K562 (cell line): ENCODE measurements around the gene CNTN4. TPM values are rescaled to one million over a fixed set of nuclear protein-coding genes. Genes with fewer than 3 reads are reported as not detected.

ENCODE experiments used
- ATAC-seq: fragments of 200-7000 bp; cut with Tn5 transposase; 3 replicates; pipeline ENCODE4 v1.9.1; 2020; ENCODE audit warnings: moderate library complexity
- BruUV-seq: library from RNA; stranded (reverse); fragments of 400-500 nt; replicated peaks from 2 replicates; lab custom pipeline; 2021; lab: Mats Ljungman, UMichigan
- CTCF ChIA-PET: fragments of 300-600 bp; formaldehyde crosslinking; extraction: SDS; loops from one replicate; lab custom pipeline; 2021; ENCODE audit warnings: low intra/inter-chr PET ratio; lab: Yijun Ruan, JAX
- POLR2A ChIA-PET: fragments of 300-600, 350-650 bp; sonication (Branson Sonifier 250); formaldehyde crosslinking; extraction: SDS; loops from one replicate; lab custom pipeline; 2021; ENCODE audit warnings: antibody characterized with exemption, inconsistent platforms; lab: Yijun Ruan, JAX
- DNase-seq, 4 experiments: peaks; one replicate each; pipeline versions ENCODE4 v3.0.0 to v3.0.0-alpha.2; 2011 to 2018; ENCODE audit warnings: low spot score in 3 of 4, mixed read lengths in 3 of 4; ENCODE audit errors: extremely low read depth in 1 of 4
- FAIRE-seq: peaks from 2 replicates; lab custom pipeline; 2011; peaks lifted over from hg19 to GRCh38; lab: Jason Lieb, UNC
- H2AFZ ChIP-seq: 2 replicates; pipeline ENCODE4 v1.6.0; 2011; ENCODE audit warnings: low read depth, low read length, control low read depth, inconsistent platforms
- H3K27ac ChIP-seq: fragments of 200-600 bp; 3 replicates; pipeline ENCODE4 v1.8.0; 2011; ENCODE audit warnings: low read depth, mild to moderate bottlenecking, control low read depth, inconsistent platforms, low read length, moderate library complexity, mixed read lengths; ENCODE audit errors: extremely low read depth
- H3K27me3 ChIP-seq, 2 experiments: fragments of 300-600 bp in 1 of 2; 2 replicates in 1 of 2; 3 replicates in 1 of 2; pipeline versions ENCODE4 v1.6.0 to v1.8.0; 2011; ENCODE audit warnings: inconsistent platforms in 2 of 2, low read length in 2 of 2, mild to moderate bottlenecking in 1 of 2, mixed read lengths in 1 of 2, moderate library complexity in 1 of 2; ENCODE audit not compliant: control insufficient read depth in 2 of 2, insufficient read depth in 2 of 2
- H3K36me3 ChIP-seq: fragments of 300-600 bp; 3 replicates; pipeline ENCODE4 v1.8.0; 2011; ENCODE audit warnings: mild to moderate bottlenecking, low read length, inconsistent platforms; ENCODE audit not compliant: control insufficient read depth, insufficient read depth
- H3K4me1 ChIP-seq, 2 experiments: fragments of 200-600 bp in 1 of 2; replicated peaks in 1 of 2; 2 replicates in 1 of 2; 3 replicates in 1 of 2; pipeline versions ENCODE4 v1.5.1 to v1.8.0; 2011; ENCODE audit warnings: inconsistent platforms in 2 of 2, low read length in 2 of 2, mild to moderate bottlenecking in 1 of 2, mixed read lengths in 1 of 2, moderate library complexity in 1 of 2; ENCODE audit not compliant: control insufficient read depth in 2 of 2, insufficient read depth in 2 of 2
- H3K4me2 ChIP-seq: 2 replicates; pipeline ENCODE4 v1.6.1; 2011; ENCODE audit warnings: low read length, control low read depth, inconsistent platforms, mixed read lengths; ENCODE audit not compliant: insufficient read depth
- H3K4me3 ChIP-seq: fragments of 200-600 bp; sonication (generic), shearing (Covaris generic); 2 replicates; pipeline ENCODE4 v1.5.1; 2016; ENCODE audit warnings: control low read depth, inconsistent platforms
- H3K79me2 ChIP-seq: fragments of 200-600 bp; 3 replicates; pipeline ENCODE4 v1.8.0; 2011; ENCODE audit warnings: low read length, inconsistent platforms; ENCODE audit not compliant: control insufficient read depth, insufficient read depth
- H3K9ac ChIP-seq, 2 experiments: 2 replicates each; pipeline versions ENCODE4 v1.6.0 to v1.6.1; 2011; ENCODE audit warnings: low read depth in 2 of 2, low read length in 2 of 2, control low read depth in 1 of 2, inconsistent platforms in 1 of 2, mild to moderate bottlenecking in 1 of 2, mixed read lengths in 1 of 2; ENCODE audit not compliant: insufficient read depth in 1 of 2
- H3K9me1 ChIP-seq: one replicate; pipeline ENCODE4 v1.6.0; 2011; ENCODE audit warnings: inconsistent platforms, mild to moderate bottlenecking, low read length, moderate library complexity; ENCODE audit not compliant: control insufficient read depth, insufficient read depth
- H3K9me3 ChIP-seq: replicated peaks from 2 replicates; pipeline ENCODE4 v1.5.1; 2011; ENCODE audit warnings: low read depth, low read length, inconsistent platforms; ENCODE audit not compliant: control insufficient read depth, insufficient read depth
- H4K20me1 ChIP-seq: replicated peaks from 2 replicates; pipeline ENCODE4 v1.6.1; 2011; ENCODE audit warnings: low read length, inconsistent platforms, mixed read lengths; ENCODE audit not compliant: control insufficient read depth, insufficient read depth
- BRD9 ChIP-seq: fragments of 450-650 bp; IDR thresholded peaks from 2 replicates; pipeline ENCODE4 v1.6.1; 2018; ENCODE audit warnings: low read depth; ENCODE audit not compliant: partially characterized antibody
- ETV6 ChIP-seq, 3 experiments: fragments of 150-350 bp in 1 of 3; sonication (generic) in 1 of 3; formaldehyde crosslinking in 1 of 3; IDR thresholded peaks; 2 replicates each; pipeline versions ENCODE4 v1.6.1 to v1.8.0; 2014 to 2022; ENCODE audit warnings: borderline replicate concordance in 2 of 3, low read depth in 2 of 3, antibody characterized with exemption in 1 of 3, low read length in 1 of 3, mild to moderate bottlenecking in 1 of 3, missing genetic modification reagents in 1 of 3
- FOXJ3 ChIP-seq: sonication (generic); formaldehyde crosslinking; IDR thresholded peaks from 2 replicates; pipeline ENCODE4 v1.4.0; 2020; ENCODE audit warnings: mild to moderate bottlenecking, missing genetic modification reagents
- MAFK ChIP-seq: IDR thresholded peaks from 2 replicates; pipeline ENCODE4 v1.6.1; 2011; ENCODE audit warnings: low read length, improper control_type of control experiment
- PBX2 ChIP-seq, 2 experiments: IDR thresholded peaks in 1 of 2; conservative IDR thresholded peaks in 1 of 2; 2 replicates each; pipeline ENCODE4 v1.6.1; 2016; ENCODE audit warnings: low read depth in 2 of 2, mild to moderate bottlenecking in 1 of 2, missing compliant biosample characterization in 1 of 2, missing genetic modification characterization in 1 of 2, moderate library complexity in 1 of 2
- PHTF2 ChIP-seq: fragments of 250-450 bp; sonication (Bioruptor Pico); IDR thresholded peaks from 2 replicates; pipeline ENCODE4 v1.5.0; 2021; ENCODE audit warnings: mild to moderate bottlenecking
- RFX7 ChIP-seq: fragments of 250-450 bp; sonication (Bioruptor Pico); IDR thresholded peaks from 2 replicates; pipeline ENCODE4 v1.5.1; 2021; ENCODE audit warnings: mild to moderate bottlenecking
- ZNF507 ChIP-seq: conservative IDR thresholded peaks from 2 replicates; pipeline ENCODE4 v1.6.1; 2017; ENCODE audit warnings: missing genetic modification characterization, missing compliant biosample characterization
- ZNF77 ChIP-seq: fragments of 250-450 bp; sonication (Bioruptor Pico); IDR thresholded peaks from 2 replicates; pipeline ENCODE4 v1.5.0; 2020
- WGBS: fragments of 100-300 bp; shearing (Covaris generic); methylation state at CpG from one replicate; pipeline ENCODE4 v1.1.6; 2016; ENCODE audit warnings: low coverage, mixed read lengths; ENCODE audit not compliant: insufficient coverage; ENCODE audit errors: missing lambda C conversion rate; 5-methylcytosine and 5-hydroxymethylcytosine counted together
- in situ Hi-C: fragments of 300-500 bp; cut with MboI; formaldehyde crosslinking; loops from 4 replicates; pipeline ENCODE4 v1.15.0; 2018; ENCODE audit warnings: inconsistent platforms, mixed read lengths
- intact Hi-C: fragments of 100-400 bp; cut with micrococcal nuclease; formaldehyde crosslinking; loops from 2 replicates; pipeline ENCODE4 v1.14.2; 2022
- polyA plus RNA-seq, 8 experiments: library from polyadenylated mRNA; depleted of rRNA in 4 of 8; stranded (reverse) in 5 of 8; unstranded in 3 of 8; fragments of >200 nt; fragmentation: Nextera tagmentation in 2 of 8; fragmentation: Illumina TruSeq in 1 of 8; extraction: Ambion mirVana in 2 of 8; extraction: Trizol in 1 of 8; gene quantifications; 2 replicates each; pipeline versions ENCODE4 v1.2.1 to v1.2.3, GENCODE V29; 2011 to 2014; ENCODE audit warnings: inconsistent platforms in 1 of 8, missing spikeins in 1 of 8
- total RNA-seq, 7 experiments: library from RNA; depleted of rRNA in 6 of 7; stranded (reverse); fragments of >200 nt in 6 of 7; fragmentation: Illumina TruSeq in 2 of 7; extraction: Trizol in 2 of 7; gene quantifications; 2 replicates each; pipeline versions ENCODE4 v1.2.1 to v1.2.3, GENCODE V29; 2011 to 2021; ENCODE audit warnings: low replicate concordance in 1 of 7
- TF ChIP-seq, protein P1 (sequence below): sonication (generic); formaldehyde crosslinking; IDR thresholded peaks from 2 replicates; pipeline ENCODE4 v1.8.1; 2022; ENCODE audit warnings: missing genetic modification reagents

The CNTN4 gene
- total and polyA plus RNA-seq, 9 of the 15 experiments (the other 6 are each of a cell fraction or from before 2014, with no cell fraction given) = not detected

DNA sequence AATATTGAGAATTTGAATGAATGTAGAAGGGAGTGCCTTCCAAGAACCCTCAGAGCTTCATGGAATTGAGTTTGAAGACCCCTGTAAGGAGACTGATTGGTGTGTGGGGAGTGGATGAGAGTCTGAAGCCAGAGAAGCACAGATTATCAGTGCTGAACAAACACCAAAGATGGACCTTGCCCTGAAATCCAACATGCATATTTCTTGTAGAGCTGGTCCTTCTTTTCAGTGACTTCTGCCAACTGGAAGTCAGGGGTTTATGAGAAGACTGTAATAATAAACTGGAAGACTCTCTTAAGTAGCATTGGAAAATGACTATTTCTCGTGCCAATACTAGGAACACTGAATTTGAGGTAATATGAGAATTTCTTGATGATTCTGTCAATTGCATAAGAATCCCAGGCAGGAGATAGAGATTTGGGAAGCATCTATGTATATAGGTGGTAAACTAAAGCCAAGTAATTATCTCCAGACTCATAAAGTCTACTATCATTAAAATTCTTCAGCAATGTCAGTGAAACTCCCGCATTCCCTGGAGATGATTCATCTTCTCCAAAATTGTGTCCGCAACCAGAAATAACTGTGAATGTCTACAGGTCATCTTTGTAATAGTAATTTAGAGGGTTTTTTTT is 797.8 kb downstream of the CNTN4 start (continued):
- TF ChIP-seq PBX2 (CRISPR knock-in tag; IDR thresholded peaks at IDR 0.05; ENCODE audit: low read depth) (no peak), PBX2 (tag; conservative IDR thresholded peaks at IDR 0.05; ENCODE audit: low read depth) (no peak), RFX7 (CRISPR knock-in tag) (no peak), BRD9 (no peak)

DNA sequence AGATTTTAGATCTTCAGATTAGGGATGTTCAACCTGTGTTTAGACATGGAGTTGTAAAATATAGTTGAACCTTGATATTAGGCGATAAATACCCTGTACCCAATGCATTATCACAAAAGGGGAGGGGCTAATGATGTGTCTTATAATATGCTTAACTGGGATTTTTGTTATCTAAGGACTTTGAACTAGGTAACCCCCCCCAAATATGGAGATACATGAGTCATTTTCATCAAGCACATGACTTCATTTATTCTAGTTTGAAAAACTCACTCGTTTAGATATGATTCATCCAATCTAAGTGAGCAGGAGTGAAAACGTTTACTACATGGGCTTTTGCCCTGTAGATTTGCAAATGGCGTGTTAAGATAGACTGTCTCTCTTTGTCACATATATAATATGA is 799.2 kb downstream of the CNTN4 start:
- ATAC-seq = no peak

More for the DNA sequence above, 799.2 kb downstream of the CNTN4 start:
- TF ChIP-seq ZNF77 (CRISPR knock-in tag) = no peak
- no peak for TF ChIP-seq FOXJ3
- TF ChIP-seq, protein P1, sequence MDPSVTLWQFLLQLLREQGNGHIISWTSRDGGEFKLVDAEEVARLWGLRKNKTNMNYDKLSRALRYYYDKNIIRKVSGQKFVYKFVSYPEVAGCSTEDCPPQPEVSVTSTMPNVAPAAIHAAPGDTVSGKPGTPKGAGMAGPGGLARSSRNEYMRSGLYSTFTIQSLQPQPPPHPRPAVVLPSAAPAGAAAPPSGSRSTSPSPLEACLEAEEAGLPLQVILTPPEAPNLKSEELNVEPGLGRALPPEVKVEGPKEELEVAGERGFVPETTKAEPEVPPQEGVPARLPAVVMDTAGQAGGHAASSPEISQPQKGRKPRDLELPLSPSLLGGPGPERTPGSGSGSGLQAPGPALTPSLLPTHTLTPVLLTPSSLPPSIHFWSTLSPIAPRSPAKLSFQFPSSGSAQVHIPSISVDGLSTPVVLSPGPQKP (CRISPR knock-in tag) = no peak
- TF ChIP-seq PHTF2 = no peak
- TF ChIP-seq ZNF507 (tag) = no peak
- no peak for TF ChIP-seq MAFK
- no peak for TF ChIP-seq ETV6 (IDR thresholded peaks at IDR 0.05; ENCODE audit: borderline replicate concordance in 1 of 2, low read depth in 2 of 2, low read length in 1 of 2)
- TF ChIP-seq ETV6 (CRISPR knock-in tag; IDR thresholded peaks at IDR 0.05; ENCODE audit: borderline replicate concordance) = no peak
- H3K4me3 ChIP-seq = no peak overlapping the region
- ChIA-PET POLR2A (no interaction called here), CTCF (no interaction called here)
- H3K36me3 ChIP-seq = no peaks in the 10 kb centered on the region
- H3K9me3 ChIP-seq = no peaks in the 10 kb centered on the region
- H4K20me1 ChIP-seq = no peaks in the 10 kb centered on the region
- 1% methylated on average over 4 of the region's 4 CpGs for WGBS
- H3K4me1 ChIP-seq = no peaks in the 10 kb centered on the region
- DNase-seq (no peak), FAIRE-seq (no peak)
- H2AFZ ChIP-seq = no peak overlapping the region
- no peak overlapping the region for H3K4me2 ChIP-seq
- no peaks in the 10 kb centered on the region for H3K27me3 ChIP-seq
- no peak overlapping the region for H3K27ac ChIP-seq
- no peak overlapping the region for H3K9ac ChIP-seq
- intact Hi-C loops (no loop called here), in situ Hi-C loops (no loop called here)
- H3K9me1 ChIP-seq = no peaks in the 10 kb centered on the region
- no TSS peak for BruUV-seq
- H3K79me2 ChIP-seq = no peaks in the 10 kb centered on the region
